Measurements from ENCODE around the gene RBKS. TPM values are rescaled to one million over a fixed set of nuclear protein-coding genes. Genes with fewer than 3 reads are reported as not detected.
A peak's percentile ranks its signal among the peaks of the same experiment; 100 is the strongest.

The RBKS gene
- total and polyA plus RNA-seq, 2 donors = 1.3 to 1.7 TPM

DNA sequence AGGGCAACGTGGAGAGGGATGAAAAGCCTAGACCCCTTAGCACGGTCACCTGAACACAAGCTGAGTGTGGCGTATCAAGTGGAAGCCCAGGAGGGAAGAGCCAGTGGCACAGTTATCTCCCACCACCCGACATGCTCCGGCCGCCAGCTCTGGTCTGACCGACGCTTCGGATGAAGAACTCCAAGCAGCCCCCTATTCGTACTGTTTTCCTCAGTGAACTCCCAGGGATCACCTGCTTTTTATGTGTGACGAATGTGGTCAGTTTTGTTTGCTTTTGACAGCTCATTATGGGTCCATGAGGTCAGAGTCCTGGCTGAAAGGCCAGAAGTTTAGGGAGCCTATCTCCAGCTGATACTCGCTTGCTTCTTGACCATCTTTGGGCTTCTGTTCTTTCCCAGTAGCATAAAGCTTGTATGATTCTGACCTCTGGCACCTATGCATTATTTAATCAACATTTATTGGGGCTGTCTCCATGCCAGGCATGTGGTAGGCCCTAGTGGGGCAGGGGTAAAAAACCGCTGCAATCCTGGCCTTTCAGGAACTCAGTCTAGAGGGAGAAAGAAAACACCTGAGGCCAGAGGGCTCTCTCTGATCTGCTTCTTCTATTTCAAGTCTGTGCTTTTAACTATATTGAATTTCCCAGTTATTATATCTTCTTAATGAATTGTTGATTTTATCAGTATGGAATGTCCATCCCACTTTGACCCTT, 151.7 kb downstream of the RBKS start:
- 90% methylated on average over 13 of the region's 13 CpGs for WGBS

DNA sequence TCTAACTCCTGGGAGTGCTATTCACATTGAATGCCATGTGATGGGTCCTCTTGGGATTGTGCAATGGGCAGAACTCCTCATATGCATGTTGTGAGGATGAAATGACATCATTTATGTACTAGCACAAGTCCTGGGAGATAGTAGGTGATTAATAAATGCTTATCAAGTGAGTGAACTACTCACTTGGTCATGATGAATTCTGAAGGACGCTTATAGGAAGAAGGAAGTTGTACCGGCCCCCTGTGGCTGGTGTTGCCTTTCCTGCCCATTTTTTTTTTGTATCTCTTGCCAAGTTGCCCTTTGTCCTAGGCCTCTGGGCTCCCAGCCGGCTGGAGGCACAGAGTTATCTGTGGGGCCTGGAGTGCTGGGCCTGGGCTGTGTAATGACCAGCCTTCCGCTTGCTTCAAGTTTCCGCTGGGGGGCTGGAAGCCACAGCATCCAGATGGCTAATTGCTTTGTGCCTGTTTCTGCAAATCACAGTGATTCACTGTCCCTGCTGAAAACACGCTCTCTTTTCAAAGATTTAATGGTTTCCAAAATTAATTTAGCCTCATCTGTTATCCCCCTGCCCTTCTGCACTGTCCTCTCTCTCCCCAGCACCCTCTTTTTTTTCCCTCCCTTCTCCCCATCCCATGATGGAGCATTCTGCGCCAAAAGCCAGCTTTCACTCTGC, 152.4 kb downstream of the RBKS start:
- 69% methylated on average over 7 of the region's 7 CpGs for WGBS
- no peak overlapping the region for H3K4me3 ChIP-seq (ENCODE audit: low read depth, low read length)
- no peak for DNase-seq (ENCODE audit: extremely low spot score)
- H3K36me3 ChIP-seq (ENCODE audit: insufficient read depth) = no peaks in the 10 kb centered on the region
- no peak overlapping the region for H3K27ac ChIP-seq (ENCODE audit: low read depth)
- H3K4me1 ChIP-seq (ENCODE audit: insufficient read depth) = no peaks in the 10 kb centered on the region

More for the DNA sequence above, 151.7 kb downstream of the RBKS start:
- H3K27ac ChIP-seq (ENCODE audit: low read depth) = no peak overlapping the region
- no peak for DNase-seq (ENCODE audit: extremely low spot score)
- H3K36me3 ChIP-seq (ENCODE audit: insufficient read depth) = no peaks in the 10 kb centered on the region
- H3K4me1 ChIP-seq (ENCODE audit: insufficient read depth) = no peaks in the 10 kb centered on the region
- no peak overlapping the region for H3K4me3 ChIP-seq (ENCODE audit: low read depth, low read length)

DNA sequence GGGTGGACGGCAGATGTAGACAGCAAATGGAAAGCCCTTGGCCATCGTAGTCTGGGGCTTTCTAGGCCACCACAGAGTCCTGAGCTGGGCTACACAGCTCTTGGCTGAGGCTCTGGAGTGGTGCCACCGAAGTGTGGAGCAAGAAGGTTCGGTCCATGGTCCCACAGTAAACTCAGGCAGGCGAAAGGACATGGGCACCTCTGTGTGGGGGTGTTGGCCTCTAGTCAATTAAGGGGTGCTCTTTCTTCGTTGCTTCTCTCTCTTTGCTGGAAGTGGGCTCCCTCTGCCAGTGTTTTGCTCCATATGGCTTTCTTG, 153.3 kb downstream of the RBKS start:
- WGBS = 97% methylated on average over 6 of the region's 6 CpGs
- Histone ChIP-seq H3K36me3 (ENCODE audit: insufficient read depth) (no peaks in the 10 kb centered on the region), H3K27ac (ENCODE audit: low read depth) (no peak overlapping the region), H3K4me3 (ENCODE audit: low read depth, low read length) (no peak overlapping the region), H3K4me1 (ENCODE audit: insufficient read depth) (no peaks in the 10 kb centered on the region)
- no peak for DNase-seq (ENCODE audit: extremely low spot score)

DNA sequence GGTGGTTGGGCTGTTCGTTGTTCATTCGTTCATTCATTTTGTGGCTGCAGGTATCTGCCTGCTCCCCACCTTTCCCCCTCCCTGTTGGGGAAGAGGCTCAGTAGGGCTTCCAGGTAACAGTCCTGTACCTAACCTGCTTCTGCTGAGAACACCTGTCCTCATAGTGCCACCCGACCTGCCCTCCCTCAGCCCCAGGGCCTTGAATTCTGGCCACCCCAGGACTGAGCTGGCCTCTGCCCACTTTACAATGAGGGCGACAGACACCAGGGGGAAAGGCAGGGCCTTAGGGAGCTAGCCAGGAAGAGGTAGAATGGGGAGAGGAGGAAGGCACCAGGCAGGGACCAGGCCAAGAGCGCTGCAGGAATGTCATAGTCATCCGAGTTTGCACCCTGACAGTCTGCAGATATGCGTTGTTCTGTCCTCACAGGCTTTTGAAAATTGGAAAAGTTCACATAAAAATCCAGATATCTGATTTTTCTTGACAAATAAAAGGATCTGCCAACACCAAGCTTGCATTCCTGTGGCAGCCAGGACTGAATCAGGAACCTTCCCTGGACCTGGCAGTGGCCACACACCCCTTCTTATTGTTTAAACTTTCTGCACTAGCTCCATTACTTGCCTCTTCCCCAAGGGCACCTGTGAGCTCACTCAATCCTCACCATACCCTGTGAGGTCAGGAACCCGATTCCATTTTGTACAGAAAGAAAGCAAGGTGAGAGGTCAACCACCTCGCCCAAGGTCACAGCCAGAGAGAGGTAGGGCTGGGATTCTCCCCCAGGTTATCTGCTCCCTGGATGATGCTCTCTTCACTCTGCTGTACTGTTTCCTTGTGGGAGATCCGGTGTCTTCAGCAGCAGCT, 153.9 kb downstream of the RBKS start:
- WGBS = 86% methylated on average over 10 of the region's 10 CpGs
- H3K4me1 ChIP-seq (ENCODE audit: insufficient read depth) = no peaks in the 10 kb centered on the region
- no peak for DNase-seq (ENCODE audit: extremely low spot score)
- H3K36me3 ChIP-seq (ENCODE audit: insufficient read depth) = no peaks in the 10 kb centered on the region
- no peak overlapping the region for H3K4me3 ChIP-seq (ENCODE audit: low read depth, low read length)
- no peak overlapping the region for H3K27ac ChIP-seq (ENCODE audit: low read depth)

DNA sequence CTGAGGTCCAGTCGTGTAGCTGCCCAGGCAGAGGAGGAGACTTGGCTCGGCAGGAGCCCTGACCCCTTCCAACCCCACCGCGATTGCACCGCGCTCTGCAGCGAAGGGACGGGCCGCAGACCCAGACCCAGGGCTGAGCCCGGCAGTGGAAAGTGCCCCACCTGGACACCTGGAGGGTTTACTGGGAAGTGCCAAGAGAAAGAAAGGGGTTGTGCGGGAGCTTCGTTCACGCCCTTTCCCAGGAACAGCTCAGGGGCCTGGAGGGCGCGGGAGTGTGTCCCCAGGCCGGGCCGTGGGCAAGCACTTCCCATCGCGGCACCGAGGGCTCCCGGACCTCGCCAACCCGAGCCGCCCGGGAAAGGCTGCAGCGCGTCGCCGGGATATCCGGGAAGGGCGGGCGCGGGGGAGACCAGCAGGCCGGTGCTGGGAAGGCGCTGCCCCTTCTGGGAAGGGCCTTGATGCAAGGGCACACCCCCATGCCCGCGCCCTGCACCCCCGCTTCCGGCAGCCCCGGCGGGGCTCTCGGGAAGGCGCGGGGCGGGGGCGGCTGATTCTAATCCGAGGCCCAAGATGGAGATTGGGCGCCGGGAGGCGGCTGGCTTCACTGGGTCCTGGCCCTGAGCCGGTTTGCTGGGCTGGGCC, 154.8 kb downstream of the RBKS start:
- Histone ChIP-seq H3K27ac (ENCODE audit: low read depth) (peak overlapping the region; percentile 35), H3K4me1 (ENCODE audit: insufficient read depth) (no peaks in the 10 kb centered on the region), H3K4me3 (ENCODE audit: low read depth, low read length) (peak overlapping the region; percentile 43), H3K36me3 (ENCODE audit: insufficient read depth) (no peaks in the 10 kb centered on the region)
- no peak for DNase-seq (ENCODE audit: extremely low spot score)
- WGBS = 3% methylated on average over 51 of the region's 51 CpGs

DNA sequence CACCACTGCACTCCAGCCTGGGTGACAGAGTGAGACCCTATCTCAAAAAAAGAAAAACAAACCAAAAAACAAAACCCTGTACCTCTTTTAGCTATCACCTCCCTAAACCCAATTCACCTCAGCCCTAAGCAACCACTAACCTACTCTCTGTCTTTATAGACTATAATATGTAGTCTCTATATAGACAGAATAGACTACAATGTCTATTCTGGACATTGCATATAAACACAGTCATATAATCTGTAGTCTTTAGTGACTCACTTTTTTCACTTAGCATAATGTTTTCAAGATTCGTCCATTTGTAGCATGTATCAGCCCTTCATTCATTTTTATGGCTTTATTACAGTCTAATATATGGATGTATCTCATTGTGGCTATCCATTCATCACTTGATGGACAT, 155.9 kb downstream of the RBKS start:
- 87% methylated on average over 1 of the region's 1 CpG for WGBS
- H3K27ac ChIP-seq (ENCODE audit: low read depth) = no peak overlapping the region
- no peaks in the 10 kb centered on the region for H3K36me3 ChIP-seq (ENCODE audit: insufficient read depth)
- DNase-seq (ENCODE audit: extremely low spot score) = no peak
- H3K4me1 ChIP-seq (ENCODE audit: insufficient read depth) = no peaks in the 10 kb centered on the region
- no peak overlapping the region for H3K4me3 ChIP-seq (ENCODE audit: low read depth, low read length)

Other genes with a start within 250 kb of the RBKS start
- 28.2 TPM for gene SUPT7L, start 226.8 kb downstream of the RBKS start, total RNA-seq
- gene SUPT7L, start 226.8 kb downstream of the RBKS start, polyA plus RNA-seq = 23.3 TPM
- gene SLC4A1AP, start 226.5 kb downstream of the RBKS start, total RNA-seq = 22.6 TPM
- gene SLC4A1AP, start 226.5 kb downstream of the RBKS start, polyA plus RNA-seq = 16.3 TPM
- 102 TPM for gene MRPL33, start 118.7 kb downstream of the RBKS start, total RNA-seq
- gene MRPL33, start 118.7 kb downstream of the RBKS start, polyA plus RNA-seq = 179 TPM
- 40.6 TPM for gene BABAM2, start 342 bp upstream of the RBKS start, total RNA-seq
- gene BABAM2, start 342 bp upstream of the RBKS start, polyA plus RNA-seq = 37.0 TPM